Hematopoietic multipotent progenitor cell treated with erythropoietin and hydrocortisone succinate and interleukin-3 and kit ligand, for 6 days (in vitro differentiated cells): ENCODE data around the gene PRMT9.
A peak's percentile ranks its signal among the peaks of the same experiment; 100 is the strongest.

Experiments used
- DNase-seq: peaks from one replicate; pipeline ENCODE4 v3.0.0-alpha.2; 2015

PRMT9 gene

DNA sequence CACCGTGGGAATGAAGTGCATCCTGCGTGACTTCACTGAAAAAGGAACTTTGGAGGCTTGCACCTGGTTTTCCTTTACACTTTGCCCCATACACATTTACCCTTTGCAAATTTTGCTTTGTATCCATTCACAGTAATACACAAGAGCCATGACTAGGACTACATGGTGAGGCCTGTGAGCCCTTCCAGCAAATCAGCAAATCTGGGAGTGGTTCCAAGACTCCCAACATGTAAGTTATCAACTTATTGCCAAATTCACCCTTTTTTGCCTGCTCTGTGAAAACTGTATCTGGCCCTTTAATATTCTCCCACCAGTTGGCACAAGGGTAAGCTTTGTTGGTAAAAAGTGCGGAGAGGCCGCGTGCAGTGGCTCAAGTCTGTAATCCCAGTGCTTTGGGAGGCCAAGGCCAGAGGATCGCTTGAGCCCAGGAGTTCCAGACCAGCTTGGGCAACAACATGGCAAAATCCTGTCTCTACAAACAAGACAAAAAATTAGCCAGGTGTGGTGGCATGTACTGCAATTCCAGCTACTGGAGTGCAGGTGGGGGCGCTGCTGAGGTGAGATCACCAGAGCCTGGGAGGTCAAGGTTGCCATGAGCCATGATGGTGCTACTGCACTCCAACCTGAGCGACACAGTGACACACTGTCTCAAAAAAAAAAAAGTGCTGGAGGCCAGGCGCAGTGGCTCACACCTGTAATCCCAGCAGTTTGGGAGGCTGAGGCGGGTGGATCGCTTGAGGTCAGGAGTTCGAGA is 5.0 kb downstream of the PRMT9 start:
- DNase-seq: peak; percentile 14

DNA sequence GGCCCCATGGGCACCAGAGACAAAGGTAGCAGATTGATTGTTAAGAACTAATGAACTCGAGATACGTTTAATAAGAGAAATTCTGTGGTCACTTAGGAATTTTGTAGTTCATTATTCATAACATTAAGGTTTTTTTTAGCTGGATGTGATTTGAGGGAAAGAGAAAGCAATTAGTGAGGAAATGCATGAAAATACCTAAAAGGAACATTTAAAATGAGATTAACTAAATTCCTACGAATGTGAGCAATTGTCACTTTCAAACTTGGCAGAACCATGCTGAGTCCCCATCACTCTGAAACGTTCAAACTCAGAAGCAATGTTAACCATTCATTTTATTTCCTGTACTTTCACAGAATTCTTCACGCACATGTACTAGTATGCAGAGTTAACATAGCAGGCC is 5.9 kb downstream of the PRMT9 start:
- no peak for DNase-seq

DNA sequence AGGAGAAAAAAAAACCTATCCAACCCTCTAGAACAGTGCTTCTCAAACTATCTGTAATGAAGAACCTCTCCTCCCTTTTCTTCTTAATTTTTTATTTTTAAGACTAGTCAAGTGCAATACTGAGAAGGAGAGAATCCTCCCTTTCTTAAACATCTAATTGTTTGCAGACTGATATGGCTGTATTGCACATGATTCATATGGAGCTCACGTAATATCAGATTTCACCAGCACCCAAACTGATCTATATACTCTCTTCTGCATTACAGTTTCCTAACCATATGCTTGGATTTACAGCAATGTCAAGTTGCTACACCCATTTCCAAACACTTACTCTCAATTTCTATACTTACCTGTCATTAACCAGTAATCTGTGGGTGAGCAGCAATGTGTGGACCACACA is 9.5 kb downstream of the PRMT9 start:
- no peak for DNase-seq

DNA sequence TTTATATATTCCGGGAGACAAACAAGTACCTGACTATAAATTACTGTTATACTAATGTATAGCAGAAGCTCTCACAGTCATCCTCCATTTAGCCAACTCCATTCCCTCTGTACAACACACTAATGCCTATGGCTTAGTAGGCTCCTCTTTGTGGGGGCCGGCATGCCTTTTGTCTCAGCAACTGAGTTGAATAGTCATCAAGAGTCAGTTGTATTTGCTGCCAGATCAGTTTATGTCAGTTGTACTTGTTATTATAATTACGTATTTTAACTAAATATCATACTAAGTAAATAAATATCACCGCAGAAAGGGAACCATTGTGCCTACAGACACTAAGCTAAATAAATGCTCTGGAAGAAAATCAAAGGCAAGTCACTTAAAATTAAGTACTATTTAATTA is 9.9 kb downstream of the PRMT9 start:
- no peak for DNase-seq

DNA sequence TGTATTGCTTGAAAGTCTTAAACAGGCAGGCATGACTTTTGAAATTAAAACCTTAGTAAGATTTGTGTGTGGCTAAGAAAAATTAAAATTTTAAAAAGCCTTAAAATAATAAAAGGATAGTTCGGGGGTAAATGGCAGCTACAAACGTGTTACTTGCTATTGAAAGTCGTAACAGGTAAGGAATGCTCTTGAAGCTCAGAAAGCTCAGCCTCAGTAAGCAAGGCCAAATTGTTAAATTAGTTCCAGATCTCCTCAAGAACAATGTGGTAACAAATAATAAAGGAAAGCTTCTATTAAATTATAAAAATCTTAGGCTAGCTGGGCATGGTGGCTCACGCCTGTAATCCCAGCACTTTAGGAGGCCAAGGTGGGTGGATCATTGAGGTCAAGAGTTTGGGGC is 25.5 kb downstream of the PRMT9 start:
- DNase-seq: no peak

DNA sequence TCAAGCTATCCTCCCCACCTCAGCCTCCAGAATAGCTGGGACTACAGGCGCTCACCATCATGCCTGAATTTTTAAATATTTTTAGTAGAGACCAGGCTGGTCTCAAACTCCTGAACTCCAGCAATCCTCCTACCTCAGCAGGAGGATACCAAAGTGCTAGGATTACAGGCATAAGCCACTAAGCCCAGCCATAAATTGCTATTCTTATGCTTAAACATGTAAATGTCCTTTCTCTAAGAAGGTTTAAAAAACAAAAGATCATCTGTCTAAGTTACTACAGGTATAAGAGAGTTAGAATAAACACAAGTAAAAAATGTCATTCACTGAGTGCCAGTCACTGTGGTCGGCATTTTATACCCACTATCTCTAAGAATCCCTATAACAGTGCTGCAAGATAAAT is 28.3 kb downstream of the PRMT9 start:
- DNase-seq: no peak

DNA sequence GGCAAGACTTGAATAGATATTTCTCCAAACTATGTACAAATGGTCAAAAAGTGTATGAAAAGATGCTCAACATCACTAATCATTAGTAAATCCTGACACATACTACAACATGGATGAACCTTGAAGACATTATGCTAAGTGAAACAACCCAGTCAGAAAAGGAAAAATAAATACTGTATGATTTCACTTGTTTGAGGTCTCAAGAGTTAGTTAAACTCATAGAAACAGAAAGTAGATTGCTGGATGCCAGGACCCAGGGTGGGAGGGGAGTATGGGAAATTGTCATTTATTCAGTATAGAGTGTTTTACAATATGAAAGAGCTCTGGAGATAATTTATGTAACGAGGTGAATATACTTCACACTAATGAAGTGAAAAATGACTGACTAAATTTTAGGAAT is 32.4 kb downstream of the PRMT9 start:
- DNase-seq: no peak

DNA sequence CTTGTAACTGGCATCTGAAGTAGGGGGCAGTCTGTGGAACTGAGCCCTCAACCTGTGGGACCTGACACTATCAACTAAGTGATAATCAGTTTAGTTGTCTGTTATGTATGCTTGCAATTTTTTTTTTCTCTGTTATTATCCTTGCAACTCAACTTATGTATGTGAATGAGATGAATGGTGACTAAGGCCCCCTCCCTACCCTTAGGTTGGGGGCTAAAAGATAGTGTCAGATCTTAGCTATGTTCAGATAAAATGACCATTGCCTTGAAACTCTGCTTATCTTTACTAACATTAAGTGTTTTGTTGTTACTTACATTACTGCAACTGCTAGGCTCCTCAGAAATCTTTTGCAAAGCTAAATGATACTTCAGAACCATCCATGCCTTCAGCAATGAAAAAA is 35.3 kb downstream of the PRMT9 start:
- no peak for DNase-seq

DNA sequence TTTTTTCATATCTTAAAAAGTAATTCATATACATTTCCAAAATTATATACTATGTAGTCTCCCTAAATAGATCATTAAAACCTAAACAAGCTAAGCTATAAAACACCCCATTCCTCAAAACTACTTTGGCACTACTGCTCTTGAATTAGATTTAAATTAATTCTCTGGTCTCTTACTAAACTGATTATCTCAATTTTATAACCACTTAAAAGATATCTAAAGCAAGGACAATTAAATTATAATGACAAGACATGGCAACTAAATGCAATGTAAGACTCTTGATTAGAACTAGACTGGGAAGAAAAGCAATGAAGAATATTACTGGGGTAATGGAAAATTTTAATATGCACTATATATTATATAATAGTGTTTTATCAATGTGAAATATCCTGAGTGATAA is 38.9 kb downstream of the PRMT9 start:
- DNase-seq: no peak

DNA sequence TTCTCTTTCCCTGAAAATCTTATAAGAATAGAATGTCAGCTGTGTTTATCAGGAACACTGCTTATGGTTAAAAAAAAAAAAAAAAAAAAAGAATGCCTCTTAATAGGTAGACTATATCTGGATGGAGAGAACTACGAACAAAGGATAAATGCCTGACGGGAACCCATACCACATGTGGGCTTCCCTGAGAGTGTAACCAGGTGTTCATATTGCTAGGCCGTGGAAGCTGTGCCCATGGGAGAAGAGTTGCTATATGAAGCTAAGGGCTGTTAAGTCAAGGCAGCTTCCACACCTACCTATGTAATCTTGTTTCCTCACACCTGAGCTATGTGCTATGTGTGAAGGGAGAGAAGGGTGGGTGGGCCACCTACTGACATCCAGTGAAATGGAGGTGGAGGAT is 39.5 kb downstream of the PRMT9 start:
- DNase-seq: no peak

DNA sequence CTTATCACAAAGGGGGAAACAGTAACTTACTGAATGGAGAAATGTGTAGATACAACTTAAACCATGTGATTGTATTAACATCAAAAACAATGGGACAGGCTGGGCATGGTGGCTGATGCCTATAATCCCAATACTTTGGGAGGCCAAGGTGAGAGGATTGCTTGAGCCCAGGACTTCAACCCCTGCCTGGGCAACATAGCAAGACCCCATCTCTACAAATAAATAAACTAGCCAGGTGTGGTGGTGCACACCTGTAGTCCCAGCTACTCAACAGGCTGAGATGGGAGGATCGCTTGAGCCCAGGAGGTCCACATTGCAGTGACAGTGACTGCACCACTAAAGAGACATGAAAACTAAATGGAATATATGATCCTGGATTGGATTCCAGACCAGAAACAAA is 40.3 kb downstream of the PRMT9 start:
- no peak for DNase-seq

DNA sequence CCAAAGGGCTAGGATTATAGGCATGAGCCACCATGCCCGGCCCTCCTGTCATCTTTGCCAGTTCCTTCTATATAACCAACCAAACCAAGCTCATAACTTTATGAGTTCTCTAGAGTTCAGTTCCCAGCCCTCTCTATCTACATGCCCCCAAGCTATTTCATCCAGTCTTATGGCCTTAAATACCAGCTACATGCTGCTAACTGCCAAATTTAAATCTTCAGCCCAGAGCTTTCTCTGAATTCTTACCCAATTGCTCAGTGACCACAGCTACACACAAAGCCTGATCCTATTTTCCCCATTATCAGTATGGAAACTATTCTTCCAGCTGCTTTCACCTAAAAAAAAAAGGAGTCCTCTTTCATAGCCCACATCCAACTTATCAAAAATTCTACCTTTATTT is 43.6 kb downstream of the PRMT9 start:
- no peak for DNase-seq

DNA sequence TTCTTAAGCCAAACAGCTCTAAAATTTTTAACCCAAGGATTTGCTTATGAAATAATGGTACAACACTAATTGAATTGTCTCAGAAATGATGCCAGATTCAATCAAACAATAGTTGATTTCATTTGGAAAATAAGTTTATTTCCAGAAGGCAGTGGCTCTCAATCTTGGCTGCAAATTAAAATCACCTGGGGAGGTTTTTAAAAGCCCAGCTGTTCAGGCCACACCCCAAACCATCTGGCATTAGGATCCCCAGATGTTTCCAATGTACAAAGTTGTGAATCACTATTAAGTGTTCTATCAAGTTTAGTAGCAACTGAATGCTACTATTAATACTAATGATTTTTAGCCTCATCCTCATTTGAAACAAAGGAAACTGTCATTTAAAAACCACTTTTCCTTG is 44.6 kb downstream of the PRMT9 start:
- no peak for DNase-seq

DNA sequence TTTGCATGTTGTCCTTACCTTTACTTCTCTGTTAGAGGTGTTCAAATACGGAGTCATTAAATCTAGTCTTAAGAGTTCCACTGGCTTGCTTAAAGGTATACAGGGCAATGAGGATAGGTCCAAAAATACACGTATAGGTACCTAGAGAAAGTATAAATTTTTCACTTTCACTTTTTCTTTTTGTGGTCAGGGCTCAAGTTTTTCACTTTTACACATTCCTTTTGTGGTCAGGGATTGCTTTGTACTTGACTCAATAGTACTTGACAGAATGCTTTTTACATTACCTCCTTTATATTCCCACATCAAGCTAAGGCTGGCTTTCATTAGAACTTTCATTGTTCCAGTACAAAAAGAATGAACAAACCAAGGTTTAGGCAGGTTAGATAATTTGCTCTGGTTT is 45.0 kb downstream of the PRMT9 start:
- DNase-seq: no peak

DNA sequence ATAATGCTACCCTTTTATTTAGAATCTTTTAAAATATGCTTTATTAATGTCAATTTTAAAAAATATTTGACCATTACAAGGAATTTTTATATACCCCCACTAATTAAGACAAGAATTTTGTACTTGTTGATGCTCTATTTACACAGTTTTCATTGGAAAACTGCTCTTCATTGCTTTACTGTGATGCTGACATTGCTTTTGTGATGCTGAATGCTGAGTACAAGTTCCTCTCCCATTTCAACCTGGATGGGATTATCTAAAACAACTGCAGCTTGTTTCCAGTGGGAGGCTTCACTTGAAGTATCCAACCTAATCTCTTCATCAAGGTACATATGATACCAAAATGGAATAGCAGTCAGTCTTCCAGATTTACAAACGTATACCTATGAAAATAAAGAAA is 45.6 kb downstream of the PRMT9 start:
- no peak for DNase-seq

DNA sequence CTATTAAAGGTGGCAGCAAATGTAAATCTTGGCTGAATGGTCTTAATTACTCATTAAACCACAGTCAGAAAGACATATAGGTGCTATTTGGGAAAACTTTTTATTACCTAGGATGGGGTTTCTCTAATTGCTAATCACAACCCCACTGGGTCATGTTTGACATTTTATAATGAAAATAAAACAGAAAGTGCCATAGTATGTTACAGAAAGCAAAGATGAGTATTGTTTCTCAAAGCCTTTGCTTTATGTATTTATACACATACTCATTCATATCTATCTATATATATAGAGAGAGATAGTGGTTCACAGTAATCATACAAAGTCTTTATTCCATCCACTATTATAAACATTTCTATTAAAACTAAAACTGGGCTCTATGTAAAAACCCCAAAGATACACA is 48.6 kb downstream of the PRMT9 start:
- DNase-seq: no peak

DNA sequence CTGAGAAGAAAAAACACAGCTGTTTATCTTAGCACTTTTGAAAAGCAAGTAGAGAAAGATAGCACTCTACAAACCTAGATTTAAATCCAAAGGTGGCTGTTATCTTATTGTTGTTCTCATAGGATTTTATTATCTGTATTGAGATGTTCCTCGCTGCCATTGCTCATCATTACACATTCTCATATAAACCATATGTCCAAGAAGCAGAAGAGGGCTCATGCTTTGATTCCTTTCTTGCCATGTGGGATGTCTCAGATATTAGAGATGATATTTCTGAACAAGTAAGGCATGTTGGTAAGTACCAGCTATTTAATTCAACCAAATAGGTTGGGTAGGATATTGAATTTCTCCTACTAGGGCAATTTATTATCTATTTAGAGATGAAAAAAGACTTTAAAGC is 50.3 kb downstream of the PRMT9 start:
- no peak for DNase-seq

DNA sequence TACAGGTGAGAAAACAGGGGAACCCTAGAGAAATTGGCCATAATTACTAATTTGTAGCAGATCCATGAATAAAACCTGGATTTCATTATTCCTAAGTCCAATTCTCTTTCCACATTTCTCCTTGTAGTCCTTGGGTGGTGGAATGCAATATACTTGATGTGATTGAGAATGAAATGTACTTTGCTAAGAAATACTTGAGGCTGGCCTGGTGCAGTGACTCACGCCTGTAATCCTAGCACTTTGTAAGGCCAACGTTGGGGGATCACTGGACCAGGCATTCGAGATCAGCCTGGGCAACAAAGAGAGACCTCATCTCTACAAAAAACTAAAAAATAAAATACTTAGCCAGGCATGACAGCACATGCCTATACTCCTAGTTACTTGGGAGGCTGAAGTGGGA is 50.9 kb downstream of the PRMT9 start:
- no peak for DNase-seq

DNA sequence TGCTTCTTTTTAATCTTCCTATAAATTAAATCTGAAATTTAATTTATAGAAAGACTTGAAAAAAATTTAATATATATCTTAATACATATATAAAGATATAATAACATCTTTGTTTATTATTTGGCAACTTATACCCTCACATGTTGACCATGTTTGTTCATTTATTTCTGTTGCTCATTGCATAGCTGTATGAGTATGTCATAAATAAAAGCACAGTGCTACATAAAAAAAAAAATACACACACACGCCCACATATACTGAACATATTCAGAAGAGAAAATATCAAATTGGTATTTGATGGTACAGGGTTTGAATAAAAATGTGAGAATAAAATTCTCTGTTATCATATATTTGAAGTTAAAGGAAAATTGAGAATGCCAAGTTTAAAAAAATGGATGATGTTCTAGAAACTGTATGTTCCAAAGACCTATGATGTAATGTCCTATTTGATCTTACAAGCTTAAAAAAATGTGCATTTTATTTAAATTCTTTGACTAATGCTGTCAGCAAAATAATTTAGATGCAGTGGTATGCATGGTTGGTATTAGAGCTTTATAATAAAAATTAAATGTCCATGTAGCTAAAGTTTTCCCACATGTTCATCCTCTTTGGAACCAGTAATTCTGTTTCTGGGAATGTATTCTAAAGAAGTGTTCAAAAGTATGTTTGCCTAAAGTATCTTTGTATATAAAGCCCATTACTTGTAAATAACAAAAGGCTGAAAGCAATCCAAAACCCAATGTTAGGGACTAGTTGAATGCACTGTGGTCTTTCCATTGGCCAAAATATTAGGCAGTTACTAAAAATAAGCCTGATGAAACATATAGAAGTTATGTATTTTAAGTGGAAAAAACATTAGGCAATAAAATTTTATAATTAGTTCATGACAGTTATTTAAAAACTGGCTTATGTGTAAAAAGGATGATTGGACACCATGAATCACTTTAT is 53.9 kb downstream of the PRMT9 start:
- DNase-seq: no peak

DNA sequence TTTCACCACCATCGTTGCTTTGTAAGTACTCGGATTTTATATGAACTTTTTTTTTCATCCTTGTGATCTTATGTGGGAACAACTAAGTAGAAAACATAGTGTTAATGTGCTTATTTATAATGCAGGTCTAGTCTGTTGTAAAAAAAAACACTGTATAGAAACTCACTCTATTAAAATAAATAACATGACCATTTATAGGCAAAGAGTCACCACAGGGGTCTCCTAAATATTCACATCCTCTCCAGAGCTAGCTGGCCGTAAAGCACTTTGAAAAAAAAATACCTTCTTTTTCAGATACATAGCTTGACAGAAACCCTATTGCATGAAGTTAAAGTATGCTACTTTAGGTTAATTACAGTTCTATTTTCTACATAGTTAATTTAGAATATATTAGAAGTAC is 55.5 kb downstream of the PRMT9 start:
- no peak for DNase-seq

DNA sequence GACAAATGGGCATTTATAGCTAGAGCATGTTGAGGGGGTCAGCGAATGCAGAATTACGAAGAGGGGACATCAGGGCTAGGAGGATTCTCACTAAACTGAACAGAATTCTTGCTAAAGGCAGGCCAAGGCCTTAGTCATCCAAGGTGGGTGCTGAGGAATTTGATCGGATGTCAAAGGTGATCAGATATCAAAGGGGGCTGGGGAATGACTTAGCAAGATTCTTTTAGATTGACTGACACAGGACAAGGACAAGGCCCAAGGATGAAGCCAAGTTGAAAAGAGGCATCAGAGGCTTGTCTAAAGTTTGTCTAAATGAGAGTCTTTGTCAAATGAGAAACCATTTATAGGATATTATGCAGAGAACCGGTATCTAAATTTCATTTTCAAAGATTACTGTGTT is 57.1 kb downstream of the PRMT9 start:
- DNase-seq: no peak

DNA sequence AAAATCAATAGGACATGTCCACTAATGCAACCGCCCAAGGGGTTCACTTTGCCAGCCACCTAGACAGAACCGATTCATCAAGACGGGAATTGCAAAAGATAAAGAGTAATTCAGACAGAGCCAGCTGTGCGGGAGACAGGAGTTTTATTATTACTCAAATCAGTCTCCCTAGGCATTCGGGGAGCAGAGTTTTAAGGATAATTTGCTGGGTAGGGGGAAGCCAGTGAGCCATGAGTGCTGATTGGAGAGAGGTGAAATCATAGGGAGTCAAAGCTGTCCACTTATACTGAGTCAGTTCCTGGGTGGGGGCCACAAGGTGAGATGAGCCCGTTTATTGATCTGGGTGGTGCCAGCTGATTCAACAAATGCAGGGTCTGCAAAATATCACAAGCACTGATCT is 58.2 kb downstream of the PRMT9 start:
- DNase-seq: no peak

DNA sequence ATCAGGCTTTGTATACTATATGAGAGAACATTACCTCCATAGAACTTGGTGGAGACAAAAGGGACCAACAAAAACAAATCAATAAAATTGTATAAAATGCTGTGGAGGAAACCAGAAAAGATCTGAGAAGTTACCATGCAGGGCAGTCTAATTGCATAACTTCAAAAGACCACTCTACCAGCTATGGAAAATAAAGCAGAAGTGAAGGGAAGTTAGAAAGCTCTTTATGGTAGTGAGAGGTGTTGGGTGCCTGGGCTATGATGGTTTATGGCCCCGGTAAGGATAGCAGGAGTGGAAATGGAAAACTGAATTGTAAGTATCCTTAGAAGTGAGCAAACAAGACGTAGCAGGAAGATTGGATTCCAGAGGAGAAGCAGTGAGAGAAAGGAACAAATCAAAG is 63.6 kb downstream of the PRMT9 start:
- DNase-seq: peak; percentile 23
